Esophagus (tissue), 2 donors: Measurements from ENCODE around the gene MRI1. TPM values are rescaled to one million over a fixed set of nuclear protein-coding genes. Genes with fewer than 3 reads are reported as not detected.
"Not testable (repeated sequence)": the region's sequence is repeated elsewhere in the genome, so short reads cannot be mapped to it uniquely, and the experiment has no call there.

Source experiments
- H3K27ac ChIP-seq, 2 donors: one replicate each; pipeline ENCODE4 v1.5.1; 2013; ENCODE audit warnings: low read depth in 2 of 2, mild to moderate bottlenecking in 2 of 2, inconsistent platforms in 1 of 2, low read length in 1 of 2, moderate library complexity in 1 of 2
- H3K27me3 ChIP-seq, 2 donors: one replicate each; pipeline ENCODE4 v1.6.1; 2013; ENCODE audit warnings: low read length in 2 of 2, control low read depth in 1 of 2, mild to moderate bottlenecking in 1 of 2; ENCODE audit not compliant: insufficient read depth in 2 of 2, control insufficient read depth in 1 of 2
- H3K36me3 ChIP-seq, 2 donors: one replicate each; pipeline ENCODE4 v1.6.1; 2013; ENCODE audit warnings: low read length in 1 of 2; ENCODE audit not compliant: control insufficient read depth in 2 of 2, insufficient read depth in 2 of 2
- H3K4me1 ChIP-seq, 2 donors: one replicate each; pipeline ENCODE4 v1.6.1; 2013; ENCODE audit warnings: low read length in 1 of 2; ENCODE audit not compliant: control insufficient read depth in 2 of 2, insufficient read depth in 2 of 2
- H3K4me3 ChIP-seq, 2 donors: one replicate each; pipeline ENCODE4 v1.5.1; 2013; ENCODE audit warnings: low read length in 2 of 2, mild to moderate bottlenecking in 2 of 2, low read depth in 1 of 2, moderate library complexity in 1 of 2
- H3K9me3 ChIP-seq, 2 donors: one replicate each; pipeline ENCODE4 v1.6.1; 2013; ENCODE audit warnings: mild to moderate bottlenecking in 2 of 2, low read depth in 1 of 2, low read length in 1 of 2, moderate library complexity in 1 of 2; ENCODE audit not compliant: control insufficient read depth in 2 of 2, insufficient read depth in 1 of 2
- WGBS, 2 donors: extraction: QIAGEN DNeasy Blood & Tissue Kit; methylation state at CpG; one replicate each; pipeline ENCODE4 v1.1.7; 2013; 5-methylcytosine and 5-hydroxymethylcytosine counted together
- polyA plus RNA-seq, 2 donors: library from polyadenylated mRNA; stranded (reverse); fragments of 200-250 nt; gene quantifications; one replicate each; pipeline ENCODE4 v1.2.3, GENCODE V29; 2013
- donor health status: healthy with polysubstance abuse.
- donor health status: Bipolar disorder and iron deficiency.

MRI1 gene
- polyA plus RNA-seq, 2 donors = 17.7 to 28.9 TPM

GRCh38 chr19:13732337-13732736, 32.0 kb upstream of the MRI1 start:
- peaks cover 0 to 3% of the 10 kb centered on the region in 2 donors for H3K4me1 ChIP-seq
- no peaks in the 10 kb centered on the region for H3K9me3 ChIP-seq
- no peaks in the 10 kb centered on the region for H3K36me3 ChIP-seq
- H3K27ac ChIP-seq = no peak overlapping the region
- peak overlapping the region in 1 of 2 donors; percentile 57 for H3K4me3 ChIP-seq
- WGBS, 2 donors = 87 to 89% methylated on average over 7 to 8 of the region's 8 CpGs
- H3K27me3 ChIP-seq = no peaks in the 10 kb centered on the region

- H3K4me3 ChIP-seq = no peak overlapping the region
- H3K27ac ChIP-seq = no peak overlapping the region
- no peaks in the 10 kb centered on the region for H3K27me3 ChIP-seq
- WGBS, 2 donors = 59 to 70% methylated on average over 2 of the region's 2 CpGs
- peaks cover 0 to 3% of the 10 kb centered on the region in 2 donors for H3K4me1 ChIP-seq
- H3K9me3 ChIP-seq = no peaks in the 10 kb centered on the region
- no peaks in the 10 kb centered on the region for H3K36me3 ChIP-seq
Observed at GRCh38 chr19:13734751-13735150, 29.6 kb upstream of the MRI1 start.

GRCh38 chr19:13738073-13738472, 26.2 kb upstream of the MRI1 start:
- H3K9me3 ChIP-seq = no peaks in the 10 kb centered on the region
- H3K27ac ChIP-seq = no peak overlapping the region
- no peak overlapping the region for H3K4me3 ChIP-seq
- H3K36me3 ChIP-seq = no peaks in the 10 kb centered on the region
- no peaks in the 10 kb centered on the region for H3K27me3 ChIP-seq
- no peaks in the 10 kb centered on the region for H3K4me1 ChIP-seq
- WGBS, 2 donors = 90 to 96% methylated on average over 1 of the region's 1 CpG

- Histone ChIP-seq H3K27ac (no peak overlapping the region), H3K9me3 (no peaks in the 10 kb centered on the region), H3K4me3 (no peak overlapping the region), H3K27me3 (no peaks in the 10 kb centered on the region), H3K36me3 (no peaks in the 10 kb centered on the region), H3K4me1 (no peaks in the 10 kb centered on the region)
- WGBS, 2 donors = 93 to 99% methylated on average over 2 of the region's 2 CpGs
Observed at GRCh38 chr19:13741893-13742292, 22.4 kb upstream of the MRI1 start.

- Histone ChIP-seq H3K4me1 (no peaks in the 10 kb centered on the region), H3K27ac (no peak overlapping the region), H3K9me3 (no peaks in the 10 kb centered on the region), H3K36me3 (no peaks in the 10 kb centered on the region), H3K4me3 (no peak overlapping the region), H3K27me3 (no peaks in the 10 kb centered on the region)
- 94 to 96% methylated on average over 1 of the region's 1 CpG for WGBS, 2 donors
Observed at GRCh38 chr19:13742756-13743155, 21.6 kb upstream of the MRI1 start.

GRCh38 chr19:13744174-13744573, 20.1 kb upstream of the MRI1 start:
- Histone ChIP-seq H3K27me3 (no peaks in the 10 kb centered on the region), H3K4me1 (no peaks in the 10 kb centered on the region), H3K27ac (no peak overlapping the region), H3K4me3 (no peak overlapping the region), H3K36me3 (no peaks in the 10 kb centered on the region), H3K9me3 (no peaks in the 10 kb centered on the region)

- Histone ChIP-seq H3K36me3 (peaks cover 0 to 4% of the 10 kb centered on the region in 2 donors), H3K27me3 (no peaks in the 10 kb centered on the region), H3K9me3 (no peaks in the 10 kb centered on the region), H3K4me1 (no peaks in the 10 kb centered on the region), H3K4me3 (peak overlapping the region; percentile 69 to 93), H3K27ac (peak overlapping the region; percentile 94 to 98)
- WGBS, 2 donors = 90 to 91% methylated on average over 8 of the region's 8 CpGs
Observed at GRCh38 chr19:13747098-13747453, 17.2 kb upstream of the MRI1 start.

- WGBS, 2 donors = 2% methylated on average over 25 of the region's 25 CpGs
- Histone ChIP-seq H3K4me1 (no peaks in the 10 kb centered on the region), H3K27ac (peak overlapping the region; percentile 94 to 98)
Observed at GRCh38 chr19:13748169-13748828, 16.0 kb upstream of the MRI1 start.

GRCh38 chr19:13751436-13751835, 12.9 kb upstream of the MRI1 start:
- Histone ChIP-seq H3K36me3 (peaks cover 3 to 25% of the 10 kb centered on the region in 2 donors), H3K27me3 (no peaks in the 10 kb centered on the region), H3K9me3 (no peaks in the 10 kb centered on the region), H3K4me1 (no peaks in the 10 kb centered on the region), H3K27ac (peak overlapping the region in 1 of 2 donors; percentile 19), H3K4me3 (no peak overlapping the region)
- 89 to 90% methylated on average over 16 of the region's 16 CpGs for WGBS, 2 donors

More at GRCh38 chr19:13748169-13748828, 16.0 kb upstream of the MRI1 start:
- peak overlapping the region; percentile 69 to 93 for H3K4me3 ChIP-seq
- H3K27me3 ChIP-seq = no peaks in the 10 kb centered on the region
- no peaks in the 10 kb centered on the region for H3K9me3 ChIP-seq
- H3K36me3 ChIP-seq = peaks cover 3 to 12% of the 10 kb centered on the region in 2 donors

GRCh38 chr19:13753622-13754021, 10.7 kb upstream of the MRI1 start:
- 89 to 90% methylated on average over 7 of the region's 7 CpGs for whole genome bisulfite sequencing, 2 donors
- H3K4me3 ChIP-seq, H3K27ac ChIP-seq, H3K4me1 ChIP-seq, H3K9me3 ChIP-seq, H3K27me3 ChIP-seq: not testable (repeated sequence)
- H3K36me3 ChIP-seq = peaks cover 7 to 41% of the 10 kb centered on the region in 2 donors
